GM13977 (cell line): ENCODE measurements around the gene CHRDL2.

Experiments
- DNase-seq: peaks from one replicate; pipeline ENCODE4 v3.0.0; 2012; ENCODE audit warnings: low spot score
- in situ Hi-C: fragments of 300-500 bp; cut with MboI; formaldehyde crosslinking; loops from one replicate; pipeline ENCODE4 v1.12.0; 2022; ENCODE audit warnings: low sequenced_read_pairs, low pct_unique_long_range_greater_than_20kb, mixed read lengths, inconsistent platforms; ENCODE audit not compliant: unreplicated experiment
- TF ChIP-seq, protein P1 (sequence below): IDR thresholded peaks from 2 replicates; pipeline ENCODE4 v1.5.1; 2012; ENCODE audit warnings: mild to moderate bottlenecking, control low read depth; ENCODE audit not compliant: insufficient read depth; ENCODE audit errors: extremely low read depth, missing control alignments

CHRDL2 gene

DNA sequence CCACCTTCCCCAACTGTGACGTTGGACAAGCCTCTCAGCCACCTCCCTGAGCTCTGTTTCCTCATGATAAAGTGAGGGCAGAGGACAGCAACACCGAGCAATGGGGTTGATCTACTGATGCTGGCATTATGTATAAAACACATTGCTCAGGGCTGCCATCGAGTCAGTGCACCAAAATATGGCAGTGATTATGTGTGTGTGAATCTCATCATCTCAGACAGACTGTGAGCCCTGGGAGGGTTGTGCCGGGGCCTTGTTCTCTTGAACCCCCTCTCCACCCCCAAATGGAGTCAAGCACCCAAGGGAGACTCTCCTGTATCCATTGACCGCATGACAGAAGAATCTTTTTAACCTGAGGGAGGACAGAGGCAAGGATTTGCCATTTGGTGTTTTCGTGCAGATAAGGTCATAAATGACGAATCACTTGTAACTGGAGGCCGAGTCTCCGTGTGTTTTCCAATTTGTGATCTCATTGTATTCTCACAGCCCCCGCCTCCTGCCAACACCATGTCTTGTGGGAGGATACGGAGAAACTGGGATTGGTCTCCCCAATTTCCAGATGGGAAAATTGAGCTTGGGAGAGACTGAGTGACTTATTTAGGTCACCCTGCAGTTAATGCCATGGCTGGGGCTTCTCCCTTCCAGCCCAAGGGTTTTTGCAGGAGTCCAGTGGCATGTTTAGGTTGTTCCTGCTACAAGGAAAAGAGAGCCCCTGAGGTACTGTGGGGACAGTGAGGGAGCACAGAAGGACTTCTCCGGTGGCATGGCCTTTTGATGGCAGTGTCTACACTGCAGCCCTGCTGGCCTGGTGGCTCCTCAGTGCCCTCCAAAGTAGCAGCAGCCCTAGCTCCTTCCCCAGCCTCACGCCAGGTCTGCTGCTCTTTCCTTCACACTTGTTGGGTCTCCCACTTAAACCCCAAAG lies 52.4 kb downstream of the CHRDL2 start:
- TF ChIP-seq, protein P1, sequence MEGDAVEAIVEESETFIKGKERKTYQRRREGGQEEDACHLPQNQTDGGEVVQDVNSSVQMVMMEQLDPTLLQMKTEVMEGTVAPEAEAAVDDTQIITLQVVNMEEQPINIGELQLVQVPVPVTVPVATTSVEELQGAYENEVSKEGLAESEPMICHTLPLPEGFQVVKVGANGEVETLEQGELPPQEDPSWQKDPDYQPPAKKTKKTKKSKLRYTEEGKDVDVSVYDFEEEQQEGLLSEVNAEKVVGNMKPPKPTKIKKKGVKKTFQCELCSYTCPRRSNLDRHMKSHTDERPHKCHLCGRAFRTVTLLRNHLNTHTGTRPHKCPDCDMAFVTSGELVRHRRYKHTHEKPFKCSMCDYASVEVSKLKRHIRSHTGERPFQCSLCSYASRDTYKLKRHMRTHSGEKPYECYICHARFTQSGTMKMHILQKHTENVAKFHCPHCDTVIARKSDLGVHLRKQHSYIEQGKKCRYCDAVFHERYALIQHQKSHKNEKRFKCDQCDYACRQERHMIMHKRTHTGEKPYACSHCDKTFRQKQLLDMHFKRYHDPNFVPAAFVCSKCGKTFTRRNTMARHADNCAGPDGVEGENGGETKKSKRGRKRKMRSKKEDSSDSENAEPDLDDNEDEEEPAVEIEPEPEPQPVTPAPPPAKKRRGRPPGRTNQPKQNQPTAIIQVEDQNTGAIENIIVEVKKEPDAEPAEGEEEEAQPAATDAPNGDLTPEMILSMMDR = no peak
- no peak for DNase-seq
- in situ Hi-C loops = no loop called here

DNA sequence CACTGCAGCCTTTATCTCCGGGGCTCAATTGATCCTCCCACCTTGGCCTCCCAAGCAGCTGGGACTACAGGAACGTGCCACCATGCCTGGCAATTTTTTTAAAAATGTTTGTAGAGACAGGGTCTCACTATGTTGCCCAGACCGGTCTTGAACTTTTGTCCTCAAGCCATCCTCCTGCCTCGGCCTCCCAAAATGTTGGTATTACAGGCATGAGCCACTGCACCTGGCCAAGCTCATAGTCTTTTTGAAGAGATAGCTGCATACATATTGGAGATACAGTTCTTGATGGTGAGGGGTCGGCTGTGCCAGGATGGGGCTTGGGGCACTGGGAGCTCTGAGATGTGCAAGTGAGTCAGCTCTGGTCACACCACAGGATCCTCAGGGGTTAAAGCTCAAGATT lies 53.2 kb downstream of the CHRDL2 start:
- in situ Hi-C loops = no loop called here
- TF ChIP-seq, protein P1 = no peak

DNA sequence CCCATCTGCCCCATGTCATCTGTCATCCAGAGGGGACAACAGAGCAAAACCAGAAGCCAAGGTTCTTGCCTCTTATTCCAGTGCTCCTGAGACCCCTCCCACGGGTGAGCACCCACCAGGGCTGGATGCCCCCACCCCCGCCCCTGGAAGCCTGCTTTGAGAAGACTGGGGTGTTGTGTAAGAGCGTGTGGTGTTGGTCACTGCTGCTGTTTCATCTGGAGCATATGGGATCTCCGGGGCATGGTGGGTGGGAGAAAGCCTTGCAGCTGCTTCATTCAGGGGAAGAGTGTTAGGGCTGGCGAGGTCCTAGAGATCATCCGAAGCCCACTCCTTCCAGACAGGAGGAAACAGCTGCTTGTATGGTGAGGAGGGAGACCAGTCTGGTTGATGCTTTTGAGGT lies 54.1 kb downstream of the CHRDL2 start:
- DNase-seq = no peak
- in situ Hi-C loops = no loop called here
- TF ChIP-seq, protein P1 = no peak

More for the DNA sequence above, 53.2 kb downstream of the CHRDL2 start:
- no peak for DNase-seq

DNA sequence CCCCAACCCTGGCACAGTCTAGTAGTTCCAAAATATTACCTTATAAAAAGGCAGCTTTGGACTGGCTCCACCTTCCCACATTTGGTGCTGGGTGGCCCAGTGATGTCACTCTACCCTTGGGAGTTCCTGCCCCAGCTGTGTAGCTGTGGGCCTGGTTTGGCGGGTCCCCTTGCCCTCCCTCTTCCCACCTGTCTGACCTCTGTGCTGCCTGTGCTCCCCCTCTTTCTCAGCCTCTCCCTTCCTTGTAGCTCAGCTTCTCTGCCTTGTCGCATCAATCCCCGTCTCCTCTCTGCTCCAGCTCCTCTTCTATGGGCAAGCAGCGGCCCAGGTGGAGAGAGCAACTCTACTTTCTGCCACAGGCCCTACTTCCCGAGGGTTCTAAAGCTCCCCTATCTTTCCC lies 54.6 kb downstream of the CHRDL2 start:
- no peak for DNase-seq
- in situ Hi-C loops = no loop called here
- TF ChIP-seq, protein P1 = no peak

DNA sequence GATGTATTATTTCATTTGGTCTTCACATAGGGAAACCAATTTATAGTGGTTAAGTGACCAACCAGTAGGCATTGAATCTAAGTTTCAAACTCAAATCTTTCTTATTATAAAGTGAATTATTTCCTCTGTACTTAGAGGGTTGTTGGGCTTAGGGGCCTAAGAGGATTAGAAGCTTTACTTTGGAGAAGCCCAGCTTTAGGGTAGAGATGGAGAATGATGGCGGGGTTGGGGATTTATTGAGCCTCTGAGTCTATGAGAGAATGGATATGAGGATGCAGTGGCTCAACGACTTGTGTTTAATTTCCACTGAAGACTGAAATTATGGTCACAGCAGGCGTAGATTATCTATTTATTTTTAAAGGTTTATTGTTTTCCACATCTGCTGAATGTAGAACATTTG lies 55.5 kb downstream of the CHRDL2 start:
- TF ChIP-seq, protein P1 = no peak
- in situ Hi-C loops = no loop called here
- no peak for DNase-seq

DNA sequence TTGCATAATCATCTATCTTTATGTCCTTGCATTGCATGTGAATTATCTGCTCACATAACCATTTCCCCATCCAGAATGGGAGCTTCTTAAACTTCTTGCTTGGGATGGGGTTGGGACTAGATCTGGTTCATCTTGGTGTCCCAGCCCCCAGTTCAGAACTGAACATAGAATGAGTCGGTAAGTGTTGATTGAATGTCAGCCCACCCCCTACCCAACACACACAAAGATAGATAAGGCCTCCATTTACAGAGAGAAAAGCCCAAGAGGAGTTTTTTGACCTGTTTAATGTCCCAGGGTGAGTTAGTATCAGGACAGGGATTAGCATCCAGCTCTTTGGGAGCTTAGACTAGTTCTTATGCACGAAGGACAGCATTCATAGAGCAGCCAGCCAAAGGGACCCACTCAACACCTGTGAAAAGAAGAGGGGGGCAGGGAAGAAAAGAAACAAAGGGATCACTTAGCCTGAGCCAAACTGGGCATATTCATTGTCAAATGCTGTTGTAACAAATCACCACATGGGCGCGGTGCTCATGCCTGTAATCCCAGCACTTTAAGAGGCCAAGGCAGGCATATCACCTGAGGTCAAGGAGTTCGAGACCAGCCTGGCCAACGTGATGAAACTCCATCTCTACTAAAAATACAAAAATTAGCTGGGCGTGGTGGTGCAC lies 57.4 kb downstream of the CHRDL2 start:
- DNase-seq = no peak
- in situ Hi-C loops = no loop called here
- TF ChIP-seq, protein P1 = no peak
